HUES48 (cell line): ENCODE data around the gene CHD6.

Experiments used
- H3K27ac ChIP-seq: one replicate; pipeline ENCODE4 v1.7.0; 2013; ENCODE audit warnings: low read depth, low read length, inconsistent platforms
- H3K27me3 ChIP-seq: 2 replicates; pipeline ENCODE4 v1.6.1; 2013; ENCODE audit warnings: mild to moderate bottlenecking, low read length; ENCODE audit not compliant: control insufficient read depth, insufficient read depth
- H3K36me3 ChIP-seq: 2 replicates; pipeline ENCODE4 v1.6.1; 2013; ENCODE audit warnings: low read length; ENCODE audit not compliant: control insufficient read depth, insufficient read depth
- H3K4me1 ChIP-seq: 2 replicates; pipeline ENCODE4 v1.6.1; 2013; ENCODE audit warnings: mild to moderate bottlenecking, low read length; ENCODE audit not compliant: control insufficient read depth, insufficient read depth
- H3K4me3 ChIP-seq: 2 replicates; pipeline ENCODE4 v1.5.1; 2013; ENCODE audit warnings: mild to moderate bottlenecking, low read depth, low read length
- H3K9ac ChIP-seq: 2 replicates; pipeline ENCODE4 v1.6.1; 2013; ENCODE audit warnings: mild to moderate bottlenecking, low read depth, low read length, moderate library complexity
- H3K9me3 ChIP-seq: 2 replicates; pipeline ENCODE4 v1.6.1; 2013; ENCODE audit warnings: low read length; ENCODE audit not compliant: control insufficient read depth, insufficient read depth

The CHD6 gene

DNA sequence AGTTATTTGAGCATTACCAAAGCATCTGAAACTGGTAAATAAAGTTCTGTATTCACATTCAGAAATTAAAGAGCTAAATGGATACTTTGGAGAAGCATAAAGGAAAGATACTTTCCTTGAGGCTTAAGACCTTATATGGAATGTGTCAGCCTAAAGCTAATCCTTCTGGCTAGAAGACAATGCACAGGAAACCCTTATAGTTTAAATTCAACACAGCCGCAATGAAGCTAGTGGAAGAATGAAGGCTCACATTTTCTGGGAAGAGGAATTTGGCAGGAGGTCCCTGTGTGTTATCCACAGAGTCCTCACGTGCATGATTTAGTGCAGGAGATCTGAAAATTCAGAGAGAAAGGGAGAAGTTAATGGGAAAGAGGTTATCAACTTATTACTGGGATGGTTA, 21.5 kb upstream of the CHD6 start:
- Histone ChIP-seq H3K36me3 (no peaks in the 10 kb centered on the region), H3K27me3 (no peaks in the 10 kb centered on the region), H3K4me1 (peaks cover 6% of the 10 kb centered on the region; the same call in 1 of the 2 replicates), H3K9me3 (no peaks in the 10 kb centered on the region), H3K4me3 (no peak overlapping the region), H3K27ac (no peak overlapping the region), H3K9ac (no peak overlapping the region)

DNA sequence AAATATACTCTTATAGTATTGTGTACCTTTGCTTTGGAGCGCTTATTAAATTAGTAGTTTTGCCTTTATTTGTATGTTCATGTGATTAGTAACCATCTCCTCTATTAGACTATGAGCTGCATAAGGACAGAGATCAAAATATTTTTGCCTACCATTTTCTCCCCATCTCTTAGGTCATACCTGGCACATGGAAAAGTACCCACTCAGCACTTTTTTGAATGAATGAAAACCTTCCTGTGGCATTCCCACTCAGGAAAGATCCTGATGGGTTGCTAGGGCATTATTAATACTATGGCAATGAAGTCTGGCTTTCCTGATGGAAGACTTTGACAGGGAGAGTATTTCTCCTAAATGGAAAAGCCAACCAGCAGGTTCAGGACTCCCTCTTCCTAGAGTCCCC, 20.3 kb upstream of the CHD6 start:
- Histone ChIP-seq H3K9me3 (no peaks in the 10 kb centered on the region), H3K4me3 (no peak overlapping the region), H3K27ac (no peak overlapping the region), H3K9ac (no peak overlapping the region), H3K36me3 (no peaks in the 10 kb centered on the region), H3K4me1 (peaks cover 6% of the 10 kb centered on the region; the same call in 1 of the 2 replicates), H3K27me3 (no peaks in the 10 kb centered on the region)

DNA sequence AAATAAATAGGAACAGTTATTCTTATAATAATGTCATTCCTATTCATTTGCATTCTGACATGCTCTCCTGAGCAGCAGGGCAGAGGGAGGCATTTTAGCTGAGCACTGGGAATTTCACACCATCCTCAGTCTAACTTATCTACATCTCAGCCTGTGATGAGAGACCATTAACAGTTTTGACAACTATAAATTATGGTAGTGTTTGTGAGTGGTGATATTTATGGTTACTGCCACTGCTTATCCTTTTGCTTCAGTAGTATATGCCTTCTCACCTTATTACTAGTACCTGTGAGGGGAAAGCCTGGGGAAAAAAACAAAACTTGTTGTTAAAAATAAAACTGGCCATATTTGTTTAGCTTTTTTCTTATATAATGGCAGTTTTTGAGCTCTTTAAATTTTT, 17.0 kb upstream of the CHD6 start:
- no peak overlapping the region for H3K4me3 ChIP-seq
- H3K36me3 ChIP-seq = no peaks in the 10 kb centered on the region
- no peaks in the 10 kb centered on the region for H3K27me3 ChIP-seq
- H3K4me1 ChIP-seq = peaks cover 6% of the 10 kb centered on the region; the same call in 1 of the 2 replicates
- no peak overlapping the region for H3K27ac ChIP-seq
- H3K9ac ChIP-seq = no peak overlapping the region
- H3K9me3 ChIP-seq = no peaks in the 10 kb centered on the region

DNA sequence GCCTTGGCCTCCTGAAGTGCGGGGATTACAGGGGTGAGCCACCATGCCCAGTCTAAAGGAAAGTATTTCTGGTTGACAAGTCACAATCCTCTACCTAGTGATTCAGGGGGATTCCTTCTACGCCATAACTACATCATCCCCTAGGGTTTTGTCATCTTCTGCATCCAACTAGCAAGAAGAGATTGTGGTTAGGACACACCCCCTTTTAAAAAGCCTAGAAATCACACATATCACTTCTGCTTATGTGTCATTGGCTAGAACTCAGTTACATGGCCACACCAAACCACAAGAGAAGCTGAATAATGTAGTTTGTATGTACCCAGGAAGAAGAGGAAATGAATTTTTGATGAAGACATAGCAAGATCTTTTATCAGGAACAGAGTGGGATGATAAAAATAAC, 14.7 kb upstream of the CHD6 start:
- Histone ChIP-seq H3K4me3 (no peak overlapping the region), H3K27ac (no peak overlapping the region), H3K9me3 (no peaks in the 10 kb centered on the region), H3K4me1 (0 out of 2 replicates have a peak, but pooled peaks cover 4% of the 10 kb centered on the region), H3K9ac (no peak overlapping the region), H3K27me3 (no peaks in the 10 kb centered on the region), H3K36me3 (no peaks in the 10 kb centered on the region)

DNA sequence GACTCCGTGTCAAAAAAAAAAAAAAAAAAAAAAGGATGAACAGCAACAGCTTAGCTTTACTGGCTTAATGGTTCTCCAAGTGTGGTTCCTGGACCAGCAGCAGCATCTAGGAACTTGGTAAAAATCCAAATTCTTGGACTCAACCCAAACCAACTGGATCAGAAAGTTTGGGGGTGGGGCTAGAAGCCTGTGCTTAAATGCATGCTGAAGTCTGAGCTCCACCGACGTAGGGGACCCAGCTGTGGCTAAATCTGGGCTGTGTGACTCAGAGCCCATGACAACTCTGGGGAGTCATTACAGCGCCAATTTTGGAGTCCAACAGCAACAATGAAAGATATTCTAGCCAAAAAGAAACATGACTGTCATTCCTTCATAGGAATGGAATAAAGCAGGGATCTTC, 13.6 kb upstream of the CHD6 start:
- 0 out of 2 replicates have a peak, but pooled peaks cover 6% of the 10 kb centered on the region for H3K4me1 ChIP-seq
- H3K4me3 ChIP-seq = no peak overlapping the region
- no peak overlapping the region for H3K27ac ChIP-seq
- H3K36me3 ChIP-seq = no peaks in the 10 kb centered on the region
- H3K9me3 ChIP-seq = no peaks in the 10 kb centered on the region
- H3K27me3 ChIP-seq = no peaks in the 10 kb centered on the region
- no peak overlapping the region for H3K9ac ChIP-seq

DNA sequence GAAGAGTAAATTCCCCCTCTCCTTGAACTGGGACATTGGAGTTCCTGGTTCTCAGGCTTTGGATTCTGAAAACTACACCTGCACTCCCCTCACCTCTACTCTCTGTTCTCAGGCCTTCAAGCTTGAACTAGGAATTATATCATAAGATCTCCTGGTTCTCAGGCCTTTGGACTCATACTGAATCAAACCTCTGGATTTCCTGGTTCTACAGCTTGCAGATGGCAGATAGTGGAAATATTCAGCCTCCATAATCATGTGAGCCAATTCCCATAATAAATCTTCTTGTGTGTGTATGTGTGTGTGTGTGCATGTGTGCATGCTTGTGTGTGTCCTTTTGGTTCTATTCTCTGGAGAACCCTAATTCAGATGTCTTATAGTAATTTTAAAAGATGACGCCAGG, 12.7 kb upstream of the CHD6 start:
- Histone ChIP-seq H3K27me3 (no peaks in the 10 kb centered on the region), H3K36me3 (no peaks in the 10 kb centered on the region), H3K9ac (no peak overlapping the region), H3K4me3 (no peak overlapping the region), H3K9me3 (no peaks in the 10 kb centered on the region), H3K4me1 (0 out of 2 replicates have a peak, but pooled peaks cover 6% of the 10 kb centered on the region), H3K27ac (no peak overlapping the region)

DNA sequence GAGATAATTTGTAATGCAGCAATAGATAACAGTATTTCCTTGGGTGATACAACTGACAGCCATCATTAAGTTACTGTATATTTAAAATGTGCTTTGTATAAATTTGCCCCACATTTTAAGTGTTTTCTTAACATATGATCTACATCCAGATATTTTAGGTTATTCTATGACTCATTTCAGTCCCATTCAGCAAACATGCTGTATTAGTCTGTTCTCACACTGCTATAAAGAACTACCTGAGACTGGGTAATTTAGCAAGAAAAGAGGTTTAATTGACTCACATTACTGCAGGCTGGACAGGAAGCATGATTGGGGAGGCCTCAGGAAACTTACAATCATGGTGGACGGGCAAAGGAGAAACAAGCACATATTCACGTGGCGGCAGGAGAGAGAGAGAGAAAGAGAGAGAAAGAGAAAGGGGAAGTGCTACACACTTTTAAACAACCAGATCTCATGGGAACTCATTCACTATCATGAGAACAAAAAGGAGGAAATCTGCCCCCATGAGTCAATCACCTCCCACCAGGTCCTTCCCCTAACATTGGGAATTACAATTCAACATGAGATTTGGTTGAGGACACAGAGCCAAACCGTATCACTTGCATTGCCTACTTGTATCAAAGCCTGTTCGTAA, 9.6 kb upstream of the CHD6 start:
- H3K36me3 ChIP-seq = no peaks in the 10 kb centered on the region
- no peaks in the 10 kb centered on the region for H3K9me3 ChIP-seq
- no peak overlapping the region for H3K9ac ChIP-seq
- H3K4me1 ChIP-seq = 0 out of 2 replicates have a peak, but pooled peaks cover 6% of the 10 kb centered on the region
- no peaks in the 10 kb centered on the region for H3K27me3 ChIP-seq
- no peak overlapping the region for H3K4me3 ChIP-seq
- H3K27ac ChIP-seq = peak overlapping the region; percentile 12

DNA sequence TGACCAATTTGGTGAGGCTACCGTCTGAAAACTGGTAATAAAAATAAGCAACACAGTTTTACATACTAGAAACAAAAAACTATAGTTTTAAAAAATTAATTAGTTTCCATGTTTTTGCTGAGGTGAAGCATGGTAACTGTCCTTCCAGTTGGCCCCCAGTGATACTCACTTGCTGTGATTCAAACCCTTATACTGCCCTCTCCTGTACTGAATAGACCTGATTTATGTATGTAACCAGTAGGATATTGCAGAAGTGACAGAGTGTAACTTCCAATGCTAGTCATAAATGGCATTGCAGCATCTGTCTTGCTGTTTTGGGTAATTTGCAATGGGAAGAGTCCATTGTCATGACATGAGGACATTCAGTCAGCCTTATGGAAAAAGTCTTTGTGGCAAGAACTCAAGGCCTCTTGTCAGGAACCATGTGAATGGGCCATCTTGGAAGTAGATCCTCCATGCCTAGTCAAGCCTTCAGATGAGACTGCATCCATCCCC, 8.9 kb upstream of the CHD6 start:
- Histone ChIP-seq H3K9ac (no peak overlapping the region), H3K4me3 (no peak overlapping the region), H3K4me1 (0 out of 2 replicates have a peak, but pooled peaks cover 6% of the 10 kb centered on the region), H3K27me3 (no peaks in the 10 kb centered on the region), H3K36me3 (no peaks in the 10 kb centered on the region), H3K27ac (no peak overlapping the region), H3K9me3 (no peaks in the 10 kb centered on the region)

DNA sequence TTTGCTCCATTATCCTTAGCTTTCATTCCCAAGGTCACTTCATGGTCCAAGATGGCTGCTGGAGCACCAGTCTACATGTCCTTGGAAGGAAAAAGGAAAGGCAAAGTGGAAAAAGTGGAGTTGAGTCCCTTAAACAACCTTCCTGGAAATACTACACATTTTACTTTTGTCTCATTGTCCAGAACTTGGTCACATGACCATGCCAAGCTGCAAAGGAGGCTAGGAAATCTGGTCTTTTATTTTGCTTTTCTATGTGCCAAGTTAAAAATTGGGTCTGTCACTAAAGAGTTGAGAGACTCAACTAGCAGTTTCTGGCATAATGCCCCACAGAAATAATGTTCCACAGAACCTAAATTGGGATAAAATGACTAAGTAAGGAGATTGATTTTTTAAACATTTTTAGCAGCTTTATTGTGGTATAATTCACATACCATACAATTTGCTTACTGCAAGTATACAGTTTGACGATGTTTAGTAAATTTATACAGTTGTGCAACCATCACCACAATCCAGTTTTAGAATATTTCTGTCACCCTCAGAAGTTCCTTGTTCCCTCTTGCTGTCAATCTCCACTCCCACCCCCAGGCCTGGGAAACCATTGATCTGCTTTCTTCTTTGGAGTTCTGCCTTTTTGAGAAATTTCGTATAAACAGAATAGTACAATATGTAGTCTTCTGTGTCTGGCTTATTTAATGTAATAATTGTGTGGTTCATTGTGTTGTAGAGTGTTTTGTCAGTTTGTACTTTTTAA, 5.6 kb upstream of the CHD6 start:
- Histone ChIP-seq H3K9me3 (no peaks in the 10 kb centered on the region), H3K4me1 (peaks cover 13% of the 10 kb centered on the region), H3K9ac (no peak overlapping the region), H3K27ac (no peak overlapping the region), H3K27me3 (no peaks in the 10 kb centered on the region), H3K36me3 (no peaks in the 10 kb centered on the region), H3K4me3 (no peak overlapping the region)

DNA sequence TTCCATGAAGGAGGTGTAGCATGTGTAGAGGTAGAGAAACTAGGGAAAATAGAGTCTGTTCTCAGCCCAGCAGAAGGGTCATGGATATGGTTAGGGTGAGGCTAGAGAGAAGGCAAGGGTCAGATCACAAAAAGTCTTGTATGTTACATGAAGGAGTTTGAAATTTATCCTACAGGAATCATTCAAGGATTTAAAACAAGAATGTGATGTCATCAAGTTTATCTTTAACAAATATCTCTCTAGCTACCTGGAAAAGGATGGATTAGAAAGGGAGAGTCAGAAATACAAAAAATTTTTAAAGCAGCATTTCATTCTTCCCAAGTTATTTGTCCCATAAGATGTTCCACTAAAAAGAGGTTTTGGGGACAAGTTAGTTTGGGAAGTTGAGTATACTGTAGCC, 4.4 kb upstream of the CHD6 start:
- peaks cover 7% of the 10 kb centered on the region for H3K4me1 ChIP-seq
- no peak overlapping the region for H3K4me3 ChIP-seq
- H3K27ac ChIP-seq = no peak overlapping the region
- H3K36me3 ChIP-seq = no peaks in the 10 kb centered on the region
- no peaks in the 10 kb centered on the region for H3K9me3 ChIP-seq
- H3K9ac ChIP-seq = no peak overlapping the region
- H3K27me3 ChIP-seq = no peaks in the 10 kb centered on the region

DNA sequence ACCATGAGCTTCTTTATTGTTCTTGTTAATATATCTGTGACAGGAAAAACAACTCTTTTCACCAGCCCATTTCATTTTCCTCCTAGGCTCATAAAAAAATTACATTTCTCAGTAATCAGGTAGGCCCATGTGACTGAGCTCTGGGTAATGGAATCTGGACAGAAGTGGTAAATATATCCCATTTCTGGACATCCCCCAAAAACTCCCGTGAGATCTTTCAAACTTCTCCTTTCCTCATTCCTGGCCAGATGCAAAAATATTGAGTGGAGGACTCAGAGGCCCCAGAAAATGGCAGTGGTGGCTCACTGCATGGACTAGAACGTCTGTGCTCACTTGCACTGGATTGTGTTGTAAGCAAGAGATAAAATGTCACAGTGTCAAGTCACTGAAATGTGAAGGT, 3.8 kb upstream of the CHD6 start:
- Histone ChIP-seq H3K27me3 (no peaks in the 10 kb centered on the region), H3K4me3 (no peak overlapping the region), H3K36me3 (no peaks in the 10 kb centered on the region), H3K4me1 (peaks cover 11% of the 10 kb centered on the region), H3K27ac (no peak overlapping the region), H3K9me3 (no peaks in the 10 kb centered on the region), H3K9ac (no peak overlapping the region)
